Astrocyte (in vitro differentiated cells and primary cell): ENCODE results near the gene SCUBE3.

Experiments used
- EZH2 ChIP-seq: IDR thresholded peaks from 2 replicates; pipeline ENCODE4 v1.6.1; 2012; ENCODE audit warnings: mild to moderate bottlenecking, low read length, inconsistent platforms; ENCODE audit not compliant: insufficient read depth
- TF ChIP-seq, protein P1 (sequence below): IDR thresholded peaks from 2 replicates; pipeline ENCODE4 v1.5.1; 2011; ENCODE audit warnings: low read depth, mild to moderate bottlenecking, inconsistent platforms, low read length, moderate library complexity; ENCODE audit not compliant: insufficient read depth

DNA sequence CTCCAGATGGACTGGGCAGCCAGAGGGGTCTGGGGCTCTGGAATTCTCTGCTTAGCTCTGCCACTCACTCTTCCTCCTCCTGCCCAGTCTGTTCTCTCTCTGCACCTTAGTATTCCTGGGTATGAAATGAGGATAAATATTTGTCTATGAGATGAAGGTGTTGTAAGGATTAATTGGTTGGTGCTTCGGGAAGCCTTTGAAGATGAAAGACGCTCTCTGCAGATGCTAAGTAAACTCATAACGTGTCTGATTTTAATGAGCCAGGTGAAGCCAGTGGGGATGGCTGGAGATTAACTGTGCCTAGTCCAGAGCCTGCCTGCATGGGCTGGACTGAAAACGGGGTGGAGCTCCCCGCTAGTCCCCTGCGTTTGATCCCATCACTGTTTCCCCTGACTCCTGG, 49.5 kb upstream of the SCUBE3 start:
- TF ChIP-seq, protein P1, sequence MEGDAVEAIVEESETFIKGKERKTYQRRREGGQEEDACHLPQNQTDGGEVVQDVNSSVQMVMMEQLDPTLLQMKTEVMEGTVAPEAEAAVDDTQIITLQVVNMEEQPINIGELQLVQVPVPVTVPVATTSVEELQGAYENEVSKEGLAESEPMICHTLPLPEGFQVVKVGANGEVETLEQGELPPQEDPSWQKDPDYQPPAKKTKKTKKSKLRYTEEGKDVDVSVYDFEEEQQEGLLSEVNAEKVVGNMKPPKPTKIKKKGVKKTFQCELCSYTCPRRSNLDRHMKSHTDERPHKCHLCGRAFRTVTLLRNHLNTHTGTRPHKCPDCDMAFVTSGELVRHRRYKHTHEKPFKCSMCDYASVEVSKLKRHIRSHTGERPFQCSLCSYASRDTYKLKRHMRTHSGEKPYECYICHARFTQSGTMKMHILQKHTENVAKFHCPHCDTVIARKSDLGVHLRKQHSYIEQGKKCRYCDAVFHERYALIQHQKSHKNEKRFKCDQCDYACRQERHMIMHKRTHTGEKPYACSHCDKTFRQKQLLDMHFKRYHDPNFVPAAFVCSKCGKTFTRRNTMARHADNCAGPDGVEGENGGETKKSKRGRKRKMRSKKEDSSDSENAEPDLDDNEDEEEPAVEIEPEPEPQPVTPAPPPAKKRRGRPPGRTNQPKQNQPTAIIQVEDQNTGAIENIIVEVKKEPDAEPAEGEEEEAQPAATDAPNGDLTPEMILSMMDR: no peak
- no peak for TF ChIP-seq EZH2
